HG03139 (cell line): ENCODE data around the gene TMEM150C.

Source experiments
- ATAC-seq: cut with Tn5 transposase; IDR thresholded peaks from one replicate; pipeline ENCODE4 v1.9.1; 2021; ENCODE audit not compliant: unreplicated experiment

Gene TMEM150C

DNA sequence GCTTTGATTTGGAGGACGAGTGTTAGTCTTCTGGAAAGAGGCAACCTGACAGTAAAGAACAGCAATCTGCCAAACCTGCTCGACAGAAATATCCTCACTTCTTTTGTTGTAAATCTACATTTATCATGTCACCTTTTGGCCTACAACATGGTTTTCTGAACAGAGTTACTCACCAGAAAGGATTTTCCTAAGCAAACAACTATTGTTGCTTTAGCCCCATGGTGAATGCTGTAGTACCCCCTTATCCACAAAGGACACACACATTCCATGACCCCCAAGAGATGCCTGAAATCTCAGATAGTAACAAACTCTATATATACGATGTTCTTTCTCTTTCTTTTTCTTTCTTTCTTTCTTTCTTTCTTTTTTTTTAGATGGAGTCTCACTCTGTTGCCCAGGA, 42.7 kb downstream of the TMEM150C start:
- no peak for ATAC-seq

DNA sequence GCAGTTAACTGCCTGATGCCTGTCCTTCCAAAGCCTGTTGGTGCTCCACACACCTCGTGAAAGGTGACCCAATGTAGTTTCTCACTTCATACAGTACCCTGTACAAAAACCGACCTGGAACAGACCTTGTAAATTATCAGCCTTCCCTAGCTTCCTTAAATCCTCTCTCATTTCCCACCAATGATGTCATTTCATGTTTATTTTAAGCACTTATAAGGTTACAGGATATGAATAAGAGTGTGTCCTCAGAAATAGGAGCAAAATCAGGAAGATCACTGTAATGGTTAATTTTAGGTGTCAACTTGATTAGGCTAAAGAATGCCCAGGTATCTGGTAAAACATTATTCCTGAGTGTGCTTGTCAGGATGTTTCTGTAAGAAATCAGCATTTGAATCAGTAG, 44.7 kb downstream of the TMEM150C start:
- ATAC-seq, result no peak

DNA sequence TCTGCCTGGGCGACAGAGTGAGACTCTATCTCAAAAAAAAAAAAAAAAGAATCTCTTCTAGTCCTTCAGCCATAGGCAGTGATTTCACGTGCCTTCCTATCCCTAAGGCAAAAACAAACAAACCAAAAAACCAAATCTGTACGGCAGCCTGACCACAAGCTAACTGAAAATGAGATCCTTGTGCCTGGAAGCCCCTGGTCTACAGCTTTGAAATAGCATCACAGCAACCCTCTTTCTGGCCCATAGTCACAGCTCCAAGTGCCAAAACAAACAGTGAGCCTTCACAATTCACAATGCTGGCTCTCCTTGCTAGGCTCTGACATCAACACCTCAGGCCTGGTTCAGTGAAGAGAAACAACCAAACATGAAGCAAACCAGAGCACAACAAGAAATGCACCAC, 46.1 kb downstream of the TMEM150C start:
- ATAC-seq, result no peak

DNA sequence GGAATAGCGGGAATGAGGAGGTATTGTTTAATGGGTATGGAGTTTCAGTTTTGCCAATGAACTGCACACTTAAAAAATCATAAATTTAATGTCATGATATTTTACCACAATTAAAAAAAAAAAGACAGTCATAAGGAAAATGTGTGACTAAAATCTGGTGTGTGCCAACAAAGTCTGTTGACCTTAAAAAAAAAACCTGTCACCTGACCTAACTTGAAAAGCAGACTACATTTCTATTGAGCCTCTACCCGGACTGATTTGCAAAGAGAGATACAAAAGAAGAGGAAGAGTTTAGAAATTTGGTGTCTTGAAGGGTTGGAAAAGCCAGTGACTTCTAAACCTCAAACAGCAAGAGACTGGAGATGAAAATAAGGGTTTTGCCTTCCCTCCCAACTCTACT, 48.4 kb downstream of the TMEM150C start:
- no peak for ATAC-seq

DNA sequence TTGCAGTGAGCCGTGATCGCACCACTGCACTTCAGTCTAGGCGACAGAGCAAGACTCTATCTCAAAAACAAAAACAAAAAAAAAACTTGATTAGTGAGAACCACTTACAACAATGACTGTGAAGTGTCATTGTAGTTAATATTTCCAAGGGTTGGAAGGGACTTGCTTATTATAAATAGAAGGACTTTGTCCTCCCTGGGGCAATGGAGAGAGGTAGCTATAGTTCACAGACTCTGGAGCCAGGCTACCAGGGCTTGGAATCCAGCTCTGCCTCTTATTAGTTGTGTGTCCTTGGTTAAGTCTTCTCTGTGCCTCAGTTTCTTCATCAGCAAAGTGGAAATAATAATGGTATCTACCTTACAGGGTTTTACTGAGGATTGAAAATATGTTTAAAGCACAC, 51.6 kb downstream of the TMEM150C start:
- no peak for ATAC-seq

DNA sequence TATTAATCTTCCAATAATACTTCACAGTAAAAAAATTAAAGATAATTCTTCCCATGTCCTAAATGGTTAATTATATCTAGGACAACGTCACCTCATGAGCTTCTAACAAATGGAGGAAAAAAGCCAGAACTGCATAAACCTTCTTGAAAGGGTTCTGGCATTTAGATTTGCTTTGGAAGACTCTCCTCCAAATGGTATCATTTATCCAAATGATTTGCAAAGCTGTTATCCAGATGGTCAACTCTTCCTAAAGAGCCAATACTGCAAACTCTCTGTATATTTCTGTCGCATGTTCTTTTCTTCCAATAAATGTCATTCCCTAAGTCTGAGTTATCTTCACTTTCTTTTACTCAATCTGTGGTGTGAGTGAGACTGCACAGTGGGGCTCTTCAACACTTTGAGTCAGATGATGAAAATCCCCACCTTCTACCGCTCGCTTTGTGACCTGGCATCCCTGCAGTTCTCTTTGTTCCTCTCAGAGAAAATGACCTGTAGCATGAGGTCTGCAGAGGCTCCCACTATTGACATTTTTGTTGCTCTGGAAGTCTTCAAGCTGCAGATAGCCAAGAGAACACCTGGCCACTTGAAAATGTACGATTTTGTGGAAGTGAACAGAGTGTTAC, 52.9 kb downstream of the TMEM150C start:
- no peak for ATAC-seq

DNA sequence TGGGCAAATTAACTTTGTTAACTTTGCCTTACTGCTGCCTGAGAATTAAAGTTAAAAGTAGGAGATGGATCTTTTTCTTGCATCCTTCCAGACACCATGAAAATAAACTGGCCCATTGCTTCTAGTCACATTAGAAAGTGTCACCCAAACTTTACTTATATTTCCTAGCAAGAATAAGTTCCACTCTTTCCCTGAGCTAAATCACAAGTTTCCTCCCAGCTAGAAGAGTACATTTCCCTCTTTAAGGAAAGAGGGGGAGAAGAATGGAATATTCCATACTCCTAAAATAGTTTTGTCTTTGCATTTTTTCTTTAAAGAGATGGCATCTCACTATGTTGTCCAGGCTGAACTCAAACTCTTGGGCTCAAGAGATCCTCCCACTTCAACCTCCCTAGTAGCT, 53.8 kb downstream of the TMEM150C start:
- no peak for ATAC-seq

DNA sequence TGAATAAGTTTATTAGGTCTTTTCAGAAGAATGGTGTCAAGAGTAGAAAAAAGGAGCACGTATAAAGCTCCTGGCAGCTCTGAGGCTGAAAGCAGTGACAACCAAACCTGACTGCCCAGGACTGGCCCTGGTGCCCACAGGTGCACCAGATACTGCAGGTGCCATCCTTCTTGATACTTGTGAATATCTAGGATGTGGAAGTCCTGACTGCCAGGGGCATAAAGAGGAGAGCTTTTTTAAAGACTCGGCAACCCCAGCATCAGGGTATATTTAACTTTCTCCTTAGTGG, 60.7 kb downstream of the TMEM150C start:
- no peak for ATAC-seq

DNA sequence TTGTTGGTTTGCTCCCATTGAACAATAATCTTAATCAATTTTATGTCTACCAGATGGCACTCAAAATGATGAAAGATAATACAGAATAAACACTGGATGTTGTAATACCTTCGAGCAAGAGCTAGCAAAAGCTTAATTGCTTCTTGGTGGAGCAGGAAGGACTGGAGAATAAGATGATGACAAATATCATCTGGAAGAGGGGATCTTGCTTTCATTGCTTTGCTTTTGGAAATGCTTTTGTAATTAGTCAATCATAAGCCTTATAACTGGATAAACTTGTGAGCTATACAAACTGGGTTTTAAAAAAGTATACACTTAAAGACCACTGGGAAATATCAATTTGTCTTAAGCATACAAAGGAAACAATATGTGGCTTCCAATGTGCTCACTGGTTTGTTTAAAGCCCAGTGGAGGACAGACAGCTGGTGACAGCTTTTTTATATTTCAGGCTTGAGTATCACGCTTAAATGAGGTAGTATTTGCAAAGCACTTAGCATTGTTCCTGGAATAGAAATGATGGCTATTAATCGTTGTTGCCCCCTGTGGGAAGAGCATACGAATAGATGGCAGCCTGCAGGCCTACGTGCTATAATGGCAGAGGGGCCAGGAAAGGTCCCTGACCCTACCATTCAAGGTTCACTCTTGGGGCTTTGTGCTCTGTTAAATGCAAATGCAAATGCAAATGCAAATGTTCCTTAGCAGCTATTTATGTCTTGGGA, 61.2 kb downstream of the TMEM150C start:
- no peak for ATAC-seq

DNA sequence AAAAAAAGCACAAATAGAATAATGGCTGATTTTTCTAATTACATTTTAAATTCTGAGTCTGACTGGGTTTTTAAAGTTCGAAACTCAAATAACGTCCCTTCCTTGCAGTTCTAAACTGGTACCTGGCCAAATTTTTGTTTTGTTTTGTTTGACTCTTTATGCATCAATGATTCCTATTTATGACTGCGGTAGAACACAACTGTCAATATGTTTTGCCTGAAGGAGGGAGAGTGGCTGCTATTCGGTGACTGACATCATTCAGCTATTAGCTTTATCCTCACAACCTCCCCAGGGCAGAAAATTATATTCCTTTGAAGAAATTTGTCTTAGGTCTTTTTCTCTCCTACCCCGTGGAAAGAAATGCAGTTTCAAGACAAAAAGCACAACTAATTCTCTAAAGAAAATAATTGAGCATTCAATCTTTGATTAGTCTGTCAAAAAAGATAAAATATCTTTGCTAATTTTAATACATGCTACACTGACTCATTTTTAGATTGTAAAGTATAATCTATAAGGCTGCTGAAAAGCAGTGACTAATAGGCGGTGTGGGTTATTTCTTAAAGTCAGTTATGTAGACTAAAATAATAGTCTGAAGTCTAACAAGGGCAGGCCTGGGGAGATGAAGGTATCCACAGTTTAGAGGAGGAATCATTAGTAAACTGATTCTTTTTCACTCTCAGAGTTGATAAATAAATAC, 61.9 kb downstream of the TMEM150C start:
- ATAC-seq, result no peak

DNA sequence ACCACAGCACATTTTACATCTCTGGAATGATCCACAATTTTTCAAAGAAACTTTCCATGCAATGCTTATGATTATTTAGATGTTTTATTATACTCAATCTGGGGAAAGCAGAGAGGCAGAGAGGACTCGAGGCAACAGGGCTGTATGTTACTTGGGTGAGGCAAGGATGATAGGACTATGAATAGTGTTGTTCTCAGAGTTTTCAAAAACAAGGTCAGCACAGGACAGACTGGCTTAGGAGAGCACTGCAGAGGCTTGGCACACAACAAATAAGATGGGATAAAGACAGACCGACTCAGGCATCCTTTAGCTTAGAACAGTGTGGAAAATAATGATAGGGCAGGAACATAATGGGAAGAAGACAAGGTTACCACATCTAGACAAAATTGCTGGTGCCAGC, 65.4 kb downstream of the TMEM150C start:
- ATAC-seq, result no peak

DNA sequence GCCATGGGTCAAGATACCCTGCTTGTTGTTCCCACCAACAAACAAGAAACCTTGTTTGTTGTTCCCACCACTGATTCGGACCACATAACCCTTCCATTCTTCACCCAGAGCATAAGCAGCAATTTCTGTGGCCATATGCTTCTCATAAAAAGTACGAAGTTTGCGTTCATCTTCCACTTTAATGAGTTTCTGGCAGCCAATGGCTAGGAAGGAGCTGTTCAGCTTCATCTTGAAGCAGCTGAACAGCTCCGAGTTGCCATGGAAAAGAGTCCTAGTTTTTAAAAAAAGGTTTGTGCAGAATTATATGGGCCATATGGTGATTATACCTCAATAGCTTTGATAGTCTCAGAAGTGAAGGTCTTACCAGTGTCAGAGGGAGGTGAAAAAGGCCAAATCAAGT, 66.1 kb downstream of the TMEM150C start:
- ATAC-seq, result no peak

DNA sequence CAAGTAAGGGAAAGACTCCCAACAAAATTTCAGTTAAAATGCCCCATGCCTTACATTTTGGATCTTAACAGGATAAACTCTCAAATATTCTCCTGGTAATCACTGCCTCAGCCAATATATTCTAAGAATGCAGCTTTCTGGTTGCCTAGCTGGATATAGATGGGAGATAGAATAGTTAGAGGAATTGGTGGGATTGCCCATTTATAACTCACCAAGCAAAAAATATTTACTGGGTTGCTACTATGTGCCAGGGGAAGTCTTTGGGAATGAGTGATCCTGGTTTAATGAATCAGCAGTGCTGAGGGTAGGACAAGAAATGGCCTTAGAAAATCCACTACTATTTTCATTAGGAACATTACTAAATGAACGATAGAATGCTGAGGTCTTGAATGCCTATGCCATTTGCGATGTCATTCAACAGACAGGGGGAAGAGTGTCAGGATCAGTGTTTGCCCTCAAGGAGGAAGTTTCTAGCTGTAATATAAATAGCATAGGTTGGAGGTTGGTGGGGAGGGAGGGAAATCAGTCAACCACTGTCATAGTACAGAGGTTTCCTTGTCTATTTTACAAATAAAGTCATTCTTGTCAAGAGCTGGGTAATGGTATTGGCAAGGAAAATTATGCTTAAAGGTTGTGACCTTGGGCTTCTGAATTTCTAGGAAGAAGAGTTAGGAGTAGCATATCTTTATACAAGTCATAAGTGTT, 67.9 kb downstream of the TMEM150C start:
- ATAC-seq, result no peak

DNA sequence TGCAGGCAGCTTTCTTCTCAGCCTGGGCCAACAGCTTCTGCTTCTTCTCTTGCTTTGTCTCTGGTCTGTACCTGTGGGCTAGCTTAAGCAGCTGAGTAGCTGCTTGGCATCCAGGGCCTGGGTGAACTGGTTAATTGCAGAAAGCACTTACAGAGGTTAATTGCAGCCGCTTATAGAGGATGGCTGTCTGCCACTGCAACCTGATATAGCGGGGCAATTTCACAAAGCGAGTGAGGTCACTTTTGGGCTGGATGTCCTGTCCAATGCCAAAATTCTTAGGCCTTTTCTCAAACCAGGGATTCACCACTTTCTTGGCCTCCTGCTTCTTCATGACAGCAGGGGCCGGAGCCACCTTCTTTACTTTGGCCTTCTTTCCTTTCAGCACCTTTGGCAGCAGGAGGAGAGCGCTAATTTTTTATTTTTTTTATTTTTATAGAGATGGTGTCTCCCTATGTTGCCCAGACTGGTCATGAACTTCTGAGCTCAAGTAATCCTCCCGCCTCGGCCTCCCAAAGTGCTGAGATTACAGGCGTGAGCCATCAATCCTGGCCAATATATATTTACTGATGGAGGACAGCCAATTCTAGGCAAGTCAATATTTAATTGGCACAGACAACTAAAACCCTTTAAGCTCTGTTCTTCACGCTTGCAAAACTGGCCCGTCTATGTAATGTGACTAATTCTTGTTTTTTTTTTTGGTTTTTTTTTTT, 70.4 kb downstream of the TMEM150C start:
- no peak for ATAC-seq

DNA sequence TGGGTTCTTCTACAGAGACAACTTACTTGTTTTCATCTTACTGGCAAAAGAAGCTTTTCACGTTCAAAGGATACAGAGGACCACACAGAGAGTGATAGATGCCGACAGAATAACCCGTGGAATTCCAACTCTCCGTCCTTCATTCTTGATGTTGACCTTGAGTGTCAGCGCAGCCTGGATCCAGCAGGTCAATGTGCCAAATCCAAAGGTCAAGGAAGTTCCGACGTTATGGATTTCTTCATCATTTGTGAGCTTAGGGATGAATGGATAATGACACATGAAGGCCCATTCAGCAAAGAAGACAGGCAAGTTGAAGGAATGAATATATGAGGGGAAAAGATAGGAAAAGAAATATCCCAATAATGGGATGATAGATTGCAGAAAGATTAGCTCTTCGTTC, 71.8 kb downstream of the TMEM150C start:
- no peak for ATAC-seq

DNA sequence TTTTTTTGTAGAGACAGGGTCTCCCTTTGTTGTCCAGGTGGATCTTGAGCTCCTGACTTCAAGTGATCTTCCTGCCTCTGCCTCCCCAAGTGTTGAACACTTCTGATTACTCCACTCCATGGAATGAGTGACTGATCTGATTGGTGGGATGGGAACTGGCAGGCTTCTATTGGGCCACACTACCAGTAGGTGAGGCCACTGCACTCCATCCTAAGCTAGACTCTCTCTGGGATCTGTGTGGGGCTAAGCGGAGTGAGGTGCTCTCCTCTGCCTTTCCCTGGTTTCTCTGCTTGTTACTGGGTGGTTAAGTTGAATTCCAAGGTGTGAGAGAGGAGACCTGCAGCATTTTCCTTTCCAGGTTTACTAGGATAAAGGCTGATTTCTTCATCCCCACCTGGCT, 72.7 kb downstream of the TMEM150C start:
- no peak for ATAC-seq

DNA sequence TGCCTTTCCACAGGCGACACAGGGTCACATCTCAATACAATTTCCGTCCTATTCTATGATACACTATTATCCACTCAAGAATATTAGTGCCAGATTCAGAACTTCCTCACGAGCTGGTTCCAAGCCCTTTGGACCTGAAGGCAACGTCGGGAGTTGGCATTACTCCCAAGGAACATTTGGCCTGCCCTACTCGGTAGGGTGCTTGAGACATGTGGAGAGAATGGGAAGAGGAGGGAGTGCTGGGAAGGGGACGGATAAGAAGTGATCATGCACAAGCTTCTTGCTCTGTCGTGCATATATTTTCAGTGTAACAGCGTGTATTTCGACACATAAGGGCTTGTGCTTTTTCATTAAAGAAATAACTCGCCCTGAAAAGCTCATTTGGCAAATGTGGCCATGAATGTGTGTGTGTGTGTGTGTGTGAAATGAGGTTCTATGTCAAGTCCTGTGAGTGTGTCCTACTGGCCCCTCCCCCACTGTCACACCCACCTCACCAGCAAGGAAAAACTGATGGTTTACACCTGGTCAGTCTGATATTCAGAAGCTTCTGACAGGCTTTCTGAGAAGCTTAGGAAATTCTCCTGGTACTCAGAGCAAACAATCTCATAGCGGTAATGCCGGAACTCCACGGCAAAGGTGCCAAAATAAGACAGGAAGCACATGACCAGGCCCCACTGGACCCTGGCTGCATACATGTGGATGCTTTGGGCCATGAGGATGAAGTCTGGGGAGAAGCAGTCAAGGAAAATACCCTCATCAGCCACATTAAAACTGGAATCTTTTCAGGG, 76.6 kb downstream of the TMEM150C start:
- ATAC-seq, result no peak

DNA sequence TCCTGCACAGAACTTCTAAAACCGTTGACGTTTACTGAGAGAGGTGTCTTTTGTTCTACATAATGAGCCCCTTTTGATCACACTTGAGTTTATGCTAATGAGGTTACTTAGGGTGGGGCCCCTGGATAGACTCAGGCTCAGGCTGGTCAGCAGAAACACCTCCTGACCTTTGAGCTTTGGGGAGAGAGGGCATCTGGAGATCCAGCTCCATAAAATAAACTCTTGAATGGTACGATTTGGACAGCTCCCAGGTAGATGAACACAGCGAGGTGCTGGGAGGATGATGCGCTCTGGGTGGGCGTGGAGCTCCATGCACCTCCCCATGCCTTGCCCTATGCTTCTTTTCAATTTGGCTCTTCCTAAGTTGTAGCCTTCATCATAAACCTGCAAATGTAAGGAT, 79.4 kb downstream of the TMEM150C start:
- ATAC-seq, result no peak

DNA sequence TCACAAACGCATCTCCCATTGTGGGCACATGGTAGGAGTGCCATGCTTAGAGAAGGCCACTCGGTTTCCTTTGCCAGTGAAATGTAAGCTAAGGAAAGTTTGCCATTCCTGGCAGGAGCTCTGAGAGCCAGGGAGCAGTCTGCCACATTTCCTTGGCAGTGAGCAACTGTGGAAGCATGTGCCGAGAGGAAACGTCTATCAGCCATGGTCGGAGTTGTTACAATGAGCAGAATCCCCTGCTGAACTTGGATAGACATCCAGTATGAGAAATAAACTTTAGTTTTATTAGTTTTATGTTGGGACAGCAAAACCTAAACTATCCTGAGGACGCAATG, 80.3 kb downstream of the TMEM150C start:
- no peak for ATAC-seq

DNA sequence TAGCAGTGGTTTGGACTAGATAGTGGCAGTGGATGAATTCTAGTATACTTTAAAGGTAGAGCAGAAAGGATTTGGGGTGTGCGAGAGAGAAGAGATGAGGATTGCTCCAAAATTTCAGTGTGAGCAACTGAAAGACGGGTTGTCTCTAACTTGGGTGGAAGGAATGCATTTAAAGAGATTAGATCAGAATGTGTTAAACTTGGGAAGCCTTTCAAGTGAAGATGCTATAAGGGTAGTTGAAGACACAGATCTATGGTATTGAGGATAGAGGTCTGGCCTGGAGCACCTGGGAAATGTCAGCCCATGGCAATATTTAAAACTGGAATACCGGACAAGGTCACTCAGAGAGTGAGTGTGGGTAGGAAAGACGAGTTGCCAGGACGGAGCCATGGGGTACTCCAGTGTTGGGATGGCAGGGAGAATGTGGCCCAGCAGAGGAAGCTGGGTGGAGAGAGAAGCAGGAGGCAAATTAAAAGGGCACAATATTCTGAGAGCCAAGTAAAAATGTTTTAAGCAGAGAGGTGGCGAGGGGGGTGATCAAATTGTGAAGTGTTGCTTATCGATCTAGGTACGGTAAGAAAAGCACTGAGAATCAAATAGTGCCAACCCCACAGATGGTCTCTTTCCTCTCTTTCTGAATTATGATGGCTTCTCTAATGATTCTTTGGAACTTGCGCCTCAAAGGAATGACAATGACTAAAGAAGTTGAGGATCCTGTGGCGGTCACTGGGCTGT, 80.8 kb downstream of the TMEM150C start:
- ATAC-seq, result no peak
